IPS-15b (cell line): ENCODE measurements around the gene FBXW5.

Experiments used
- H3K27me3 ChIP-seq: one replicate; pipeline ENCODE4 v1.6.1; 2013; ENCODE audit warnings: low read length; ENCODE audit not compliant: control insufficient read depth, insufficient read depth
- H3K36me3 ChIP-seq: one replicate; pipeline ENCODE4 v1.6.1; 2013; ENCODE audit warnings: low read length; ENCODE audit not compliant: control insufficient read depth, insufficient read depth
- H3K4me1 ChIP-seq: one replicate; pipeline ENCODE4 v1.6.1; 2013; ENCODE audit warnings: mild to moderate bottlenecking, low read length; ENCODE audit not compliant: control insufficient read depth, insufficient read depth
- H3K4me3 ChIP-seq: one replicate; pipeline ENCODE4 v1.5.1; 2013; ENCODE audit warnings: low read depth, low read length
- H3K9ac ChIP-seq: one replicate; pipeline ENCODE4 v1.6.1; 2013; ENCODE audit warnings: low read depth, mild to moderate bottlenecking, low read length
- H3K9me3 ChIP-seq: one replicate; pipeline ENCODE4 v1.6.1; 2013; ENCODE audit warnings: mild to moderate bottlenecking, low read length; ENCODE audit not compliant: control insufficient read depth, insufficient read depth

Gene FBXW5

GRCh38 chr9:136916330-136917184 is 28.0 kb downstream of the FBXW5 start:
- Histone ChIP-seq H3K4me1 (no peaks in the 10 kb centered on the region), H3K36me3 (peaks cover 49% of the 10 kb centered on the region), H3K4me3 (no peak overlapping the region), H3K27me3 (no peaks in the 10 kb centered on the region), H3K9me3 (no peaks in the 10 kb centered on the region), H3K9ac (no peak overlapping the region)

GRCh38 chr9:136915632-136916329 is 28.8 kb downstream of the FBXW5 start:
- H3K36me3 ChIP-seq: peaks cover 49% of the 10 kb centered on the region
- no peaks in the 10 kb centered on the region for H3K27me3 ChIP-seq

GRCh38 chr9:136913701-136914438 is 30.7 kb downstream of the FBXW5 start:
- Histone ChIP-seq H3K9me3 (no peaks in the 10 kb centered on the region), H3K4me1 (no peaks in the 10 kb centered on the region), H3K4me3 (no peak overlapping the region), H3K27me3 (no peaks in the 10 kb centered on the region), H3K36me3 (peaks cover 54% of the 10 kb centered on the region), H3K9ac (no peak overlapping the region)

More at GRCh38 chr9:136915632-136916329, 28.8 kb downstream of the FBXW5 start:
- no peaks in the 10 kb centered on the region for H3K4me1 ChIP-seq
- H3K4me3 ChIP-seq: no peak overlapping the region
- H3K9ac ChIP-seq: no peak overlapping the region
- H3K9me3 ChIP-seq: no peaks in the 10 kb centered on the region

GRCh38 chr9:136910901-136911245 is 33.7 kb downstream of the FBXW5 start:
- no peak overlapping the region for H3K4me3 ChIP-seq
- H3K4me1 ChIP-seq: no peaks in the 10 kb centered on the region
- H3K27me3 ChIP-seq: no peaks in the 10 kb centered on the region
- H3K9ac ChIP-seq: no peak overlapping the region
- peaks cover 49% of the 10 kb centered on the region for H3K36me3 ChIP-seq
- no peaks in the 10 kb centered on the region for H3K9me3 ChIP-seq

- H3K9me3 ChIP-seq: no peaks in the 10 kb centered on the region
- no peak overlapping the region for H3K4me3 ChIP-seq
- no peak overlapping the region for H3K9ac ChIP-seq
- H3K27me3 ChIP-seq: no peaks in the 10 kb centered on the region
- no peaks in the 10 kb centered on the region for H3K4me1 ChIP-seq
- peaks cover 44% of the 10 kb centered on the region for H3K36me3 ChIP-seq
Observed at GRCh38 chr9:136910197-136910900, 34.2 kb downstream of the FBXW5 start.

- H3K36me3 ChIP-seq: peaks cover 39% of the 10 kb centered on the region
- no peaks in the 10 kb centered on the region for H3K27me3 ChIP-seq
- no peaks in the 10 kb centered on the region for H3K9me3 ChIP-seq
- no peak overlapping the region for H3K9ac ChIP-seq
- no peak overlapping the region for H3K4me3 ChIP-seq
- H3K4me1 ChIP-seq: no peaks in the 10 kb centered on the region
Observed at GRCh38 chr9:136907011-136907914, 37.3 kb downstream of the FBXW5 start.

GRCh38 chr9:136906266-136906665 is 38.3 kb downstream of the FBXW5 start:
- no peak overlapping the region for H3K9ac ChIP-seq
- no peaks in the 10 kb centered on the region for H3K4me1 ChIP-seq
- peaks cover 45% of the 10 kb centered on the region for H3K36me3 ChIP-seq
- no peaks in the 10 kb centered on the region for H3K27me3 ChIP-seq
- no peaks in the 10 kb centered on the region for H3K9me3 ChIP-seq
- H3K4me3 ChIP-seq: no peak overlapping the region

- Histone ChIP-seq H3K9me3 (no peaks in the 10 kb centered on the region), H3K4me3 (no peak overlapping the region), H3K27me3 (no peaks in the 10 kb centered on the region), H3K4me1 (no peaks in the 10 kb centered on the region), H3K9ac (no peak overlapping the region), H3K36me3 (peaks cover 38% of the 10 kb centered on the region)
Observed at GRCh38 chr9:136903041-136903554, 41.4 kb downstream of the FBXW5 start.

- Histone ChIP-seq H3K9ac (no peak overlapping the region), H3K36me3 (peaks cover 30% of the 10 kb centered on the region)
Observed at GRCh38 chr9:136902259-136902821, 42.2 kb downstream of the FBXW5 start.

GRCh38 chr9:136901516-136902258 is 42.9 kb downstream of the FBXW5 start:
- H3K4me1 ChIP-seq: no peaks in the 10 kb centered on the region
- H3K9me3 ChIP-seq: no peaks in the 10 kb centered on the region
- H3K27me3 ChIP-seq: no peaks in the 10 kb centered on the region
- no peak overlapping the region for H3K9ac ChIP-seq
- H3K36me3 ChIP-seq: peaks cover 27% of the 10 kb centered on the region
- H3K4me3 ChIP-seq: no peak overlapping the region

More at GRCh38 chr9:136902259-136902821, 42.2 kb downstream of the FBXW5 start:
- Histone ChIP-seq H3K9me3 (no peaks in the 10 kb centered on the region), H3K27me3 (no peaks in the 10 kb centered on the region), H3K4me1 (no peaks in the 10 kb centered on the region), H3K4me3 (no peak overlapping the region)
